Smooth muscle cell (in vitro differentiated cells): ENCODE results near the gene UAP1L1. TPM values are rescaled to one million over a fixed set of nuclear protein-coding genes. Genes with fewer than 3 reads are reported as not detected.
A peak's percentile ranks its signal among the peaks of the same experiment; 100 is the strongest.

Source experiments
- DNase-seq: peaks from one replicate; lab custom pipeline; 2025; ENCODE audit not compliant: unreplicated experiment; lab: John Stamatoyannopoulos, UW
- H2AFZ ChIP-seq: fragments of 200-600 bp; sonication (generic); 2 replicates; pipeline ENCODE4 v1.6.0; 2016; ENCODE audit warnings: antibody characterized with exemption, low read depth, mild to moderate bottlenecking
- H3F3A ChIP-seq: fragments of 200-600 bp; sonication (generic); 2 replicates; pipeline ENCODE4 v1.6.0; 2017; ENCODE audit warnings: antibody characterized with exemption, low read depth
- H3K27ac ChIP-seq: fragments of 200-600 bp; sonication (generic); 2 replicates; pipeline ENCODE4 v1.5.1; 2016; ENCODE audit warnings: low read depth, mild to moderate bottlenecking
- H3K27me3 ChIP-seq: fragments of 200-600 bp; sonication (generic); 2 replicates; pipeline ENCODE4 v1.6.1; 2016; ENCODE audit warnings: low read depth, mild to moderate bottlenecking
- H3K36me3 ChIP-seq: fragments of 200-600 bp; sonication (generic); 2 replicates; pipeline ENCODE4 v1.5.1; 2016; ENCODE audit warnings: low read depth
- H3K4me1 ChIP-seq: fragments of 200-600 bp; sonication (generic); 2 replicates; pipeline ENCODE4 v1.5.1; 2016; ENCODE audit warnings: low read depth
- H3K4me2 ChIP-seq: fragments of 200-600 bp; sonication (generic); 2 replicates; pipeline ENCODE4 v1.6.0; 2016; ENCODE audit warnings: mild to moderate bottlenecking
- H3K4me3 ChIP-seq: fragments of 200-600 bp; sonication (generic); 2 replicates; pipeline ENCODE4 v1.5.1; 2016; ENCODE audit warnings: mild to moderate bottlenecking
- H3K79me2 ChIP-seq: fragments of 200-600 bp; sonication (generic); 2 replicates; pipeline ENCODE4 v1.6.0; 2016; ENCODE audit warnings: low read depth, mild to moderate bottlenecking
- H3K9ac ChIP-seq: fragments of 200-600 bp; sonication (generic); 2 replicates; pipeline ENCODE4 v1.6.0; 2016; ENCODE audit warnings: low read depth
- H3K9me3 ChIP-seq: fragments of 200-600 bp; sonication (generic); replicated peaks from 2 replicates; pipeline ENCODE4 v1.5.1; 2016; ENCODE audit warnings: low read depth
- H4K20me1 ChIP-seq: fragments of 200-600 bp; sonication (generic); 2 replicates; pipeline ENCODE4 v1.6.0; 2016; ENCODE audit warnings: low read depth
- CTCF ChIP-seq: fragments of 200-600 bp; sonication (generic); IDR thresholded peaks from 2 replicates; pipeline ENCODE4 v1.5.1; 2017; ENCODE audit warnings: borderline replicate concordance, mild to moderate bottlenecking, antibody characterized with exemption; ENCODE audit not compliant: insufficient read depth, poor library complexity, severe bottlenecking
- WGBS: methylation state at CpG from one replicate; pipeline ENCODE4 v1.1.7; 2016; ENCODE audit warnings: low lambda C conversion rate; 5-methylcytosine and 5-hydroxymethylcytosine counted together
- polyA plus RNA-seq: library from polyadenylated mRNA; unstranded; fragments of >200 nt; fragmentation: Nextera tagmentation; extraction: Ambion mirVana; gene quantifications from 2 replicates; pipeline ENCODE4 v1.2.1, GENCODE V29; 2016
- total RNA-seq: library from RNA; depleted of rRNA; stranded (reverse); fragments of >200 nt; gene quantifications from 2 replicates; pipeline ENCODE4 v1.2.3, GENCODE V29; 2014

Gene UAP1L1
- total and polyA plus RNA-seq, 2 experiments from 2014 or later, result 5.8 to 23.8 TPM

GRCh38 chr9:137085920-137086530 lies 8.7 kb downstream of the UAP1L1 start:
- Histone ChIP-seq H3K9ac (peak overlapping the region; percentile 74), H3K4me3 (peak overlapping the region; percentile 75), H3K4me1 (peaks cover 20% of the 10 kb centered on the region), H3K79me2 (peaks cover 19% of the 10 kb centered on the region), H4K20me1 (peaks cover 4% of the 10 kb centered on the region), H3K9me3 (no peaks in the 10 kb centered on the region), H3F3A (peaks cover 29% of the 10 kb centered on the region), H3K27ac (peak overlapping the region; percentile 79), H3K4me2 (peak overlapping the region; percentile 96), H3K36me3 (no peaks in the 10 kb centered on the region), H2AFZ (peak overlapping the region; percentile 34), H3K27me3 (no peaks in the 10 kb centered on the region)
- DNase-seq, result peak; percentile 58
- no peak for TF ChIP-seq CTCF
- 3% methylated on average over 40 of the region's 58 CpGs for WGBS

GRCh38 chr9:137086531-137087408 lies 9.5 kb downstream of the UAP1L1 start, which contains the start of gene MAN1B1:
Gene MAN1B1, plus strand, starts transcription at chr9:137086985. Its CDS starts 15 bp downstream, at chr9:137087000.
- peak; percentile 91 for DNase-seq

GRCh38 chr9:137087409-137087925 lies 10.2 kb downstream of the UAP1L1 start:
- H3K36me3 ChIP-seq, result no peaks in the 10 kb centered on the region
- peak overlapping the region; percentile 96 for H3K4me2 ChIP-seq
- no peak for TF ChIP-seq CTCF
- H3F3A ChIP-seq, result peaks cover 24% of the 10 kb centered on the region
- H4K20me1 ChIP-seq, result peaks cover 6% of the 10 kb centered on the region
- peak overlapping the region; percentile 79 for H3K27ac ChIP-seq
- peaks cover 20% of the 10 kb centered on the region for H3K4me1 ChIP-seq
- DNase-seq, result no peak
- WGBS, result 11% methylated on average over 22 of the region's 22 CpGs
- no peaks in the 10 kb centered on the region for H3K9me3 ChIP-seq
- H3K4me3 ChIP-seq, result peak overlapping the region; percentile 75
- no peaks in the 10 kb centered on the region for H3K27me3 ChIP-seq
- H2AFZ ChIP-seq, result peak overlapping the region; percentile 81
- H3K79me2 ChIP-seq, result peaks cover 19% of the 10 kb centered on the region
- H3K9ac ChIP-seq, result peak overlapping the region; percentile 86

More at GRCh38 chr9:137086531-137087408, 9.5 kb downstream of the UAP1L1 start, which contains the start of gene MAN1B1:
- H4K20me1 ChIP-seq, result peaks cover 6% of the 10 kb centered on the region
- peaks cover 20% of the 10 kb centered on the region for H3K4me1 ChIP-seq
- H3K27ac ChIP-seq, result peak within 1 kb of the TSS; percentile 79
- peak within 1 kb of the TSS; percentile 96 for H3K4me2 ChIP-seq
- H3K9ac ChIP-seq, result peak within 1 kb of the TSS; percentile 86
- H3K9me3 ChIP-seq, result no peaks in the 10 kb centered on the region
- peak within 1 kb of the TSS; percentile 81 for H2AFZ ChIP-seq
- 1% methylated on average over 94 of the region's 101 CpGs for WGBS
- H3K4me3 ChIP-seq, result peak within 1 kb of the TSS; percentile 75
- H3F3A ChIP-seq, result peaks cover 29% of the 10 kb centered on the region
- H3K79me2 ChIP-seq, result peaks cover 19% of the 10 kb centered on the region
- H3K36me3 ChIP-seq, result no peaks in the 10 kb centered on the region
- H3K27me3 ChIP-seq, result no peaks in the 10 kb centered on the region
- TF ChIP-seq CTCF, result no peak
